ENCODE data around the gene CELSR1. TPM values are rescaled to one million over a fixed set of nuclear protein-coding genes. Genes with fewer than 3 reads are reported as not detected.

CELSR1 gene
- total RNA-seq, 2 experiments from 2014 or later = 1.0 to 1.1 TPM

GRCh38 chr22:46351767-46352166 lies 185.7 kb downstream of the CELSR1 start:
- Mint-ChIP-seq H3K27ac (no peak overlapping the region), H3K36me3 (ENCODE audit: low read depth) (peaks cover 81% of the 10 kb centered on the region), H3K4me3 (no peak overlapping the region), H3K4me1 (ENCODE audit: low read depth) (no peaks in the 10 kb centered on the region), H3K9me3 (no peaks in the 10 kb centered on the region), H3K27me3 (no peaks in the 10 kb centered on the region)
- no peak for ATAC-seq (ENCODE audit: poor library complexity)
- Histone ChIP-seq H3K36me3 (ENCODE audit: insufficient read depth, low read length) (peaks cover 93% of the 10 kb centered on the region), H3K4me1 (ENCODE audit: insufficient read depth, low read length) (peaks cover 3% of the 10 kb centered on the region), H3K4me3 (ENCODE audit: low read length) (no peak overlapping the region), H3K9me3 (ENCODE audit: control insufficient read depth in 1 of 2, insufficient read depth in 1 of 2, low read length in 2 of 2) (no peaks in the 10 kb centered on the region), H3K27me3 (ENCODE audit: control insufficient read depth in 1 of 2, insufficient read depth in 2 of 2, low read length in 2 of 2) (no peaks in the 10 kb centered on the region), H3K27ac (ENCODE audit: low read depth in 1 of 2, low read length in 2 of 2) (no peak overlapping the region)
- DNase-seq = no peak
- ChIA-PET CTCF (no interaction called here), POLR2A (no interaction called here)
- TF ChIP-seq CTCF (IDR thresholded peaks at IDR 0.05) = no peak
- intact Hi-C loops (cut with DNase I, micrococcal nuclease) = no loop called here

GRCh38 chr22:46351131-46351735 lies 186.2 kb downstream of the CELSR1 start:
- Histone ChIP-seq H3K27me3 (ENCODE audit: control insufficient read depth in 1 of 2, insufficient read depth in 2 of 2, low read length in 2 of 2) (no peaks in the 10 kb centered on the region), H3K9me3 (ENCODE audit: control insufficient read depth in 1 of 2, insufficient read depth in 1 of 2, low read length in 2 of 2) (no peaks in the 10 kb centered on the region), H3K27ac (ENCODE audit: low read depth in 1 of 2, low read length in 2 of 2) (no peak overlapping the region), H3K4me3 (ENCODE audit: low read length) (no peak overlapping the region), H3K36me3 (ENCODE audit: insufficient read depth, low read length) (peaks cover 93% of the 10 kb centered on the region), H3K4me1 (ENCODE audit: insufficient read depth, low read length) (peaks cover 3% of the 10 kb centered on the region)
- Mint-ChIP-seq H3K27me3 (no peaks in the 10 kb centered on the region), H3K27ac (no peak overlapping the region), H3K36me3 (ENCODE audit: low read depth) (peaks cover 87% of the 10 kb centered on the region), H3K4me3 (no peak overlapping the region), H3K4me1 (ENCODE audit: low read depth) (no peaks in the 10 kb centered on the region), H3K9me3 (no peaks in the 10 kb centered on the region)
- TF ChIP-seq CTCF (IDR thresholded peaks at IDR 0.05) = no peak
- POLR2A ChIA-PET = no interaction called here
- intact Hi-C loops (cut with DNase I, micrococcal nuclease) = no loop called here
- CTCF ChIA-PET = no interaction called here
- DNase-seq (no peak), ATAC-seq (ENCODE audit: poor library complexity) (no peak)

GRCh38 chr22:46350646-46351045 lies 186.8 kb downstream of the CELSR1 start:
- no peaks in the 10 kb centered on the region for H3K27me3 Mint-ChIP-seq
- no peak overlapping the region for H3K4me3 ChIP-seq (ENCODE audit: low read length)
- H3K27ac ChIP-seq (ENCODE audit: low read depth in 1 of 2, low read length in 2 of 2) = no peak overlapping the region
- H3K9me3 Mint-ChIP-seq = no peaks in the 10 kb centered on the region
- ChIA-PET CTCF (no interaction called here), POLR2A (no interaction called here)
- H3K4me1 Mint-ChIP-seq (ENCODE audit: low read depth) = no peaks in the 10 kb centered on the region
- DNase-seq (no peak), ATAC-seq (ENCODE audit: poor library complexity) (no peak)
- H3K4me1 ChIP-seq (ENCODE audit: insufficient read depth, low read length) = peaks cover 3% of the 10 kb centered on the region
- peaks cover 93% of the 10 kb centered on the region for H3K36me3 ChIP-seq (ENCODE audit: insufficient read depth, low read length)
- TF ChIP-seq CTCF (IDR thresholded peaks at IDR 0.05) = no peak
- no peaks in the 10 kb centered on the region for H3K9me3 ChIP-seq (ENCODE audit: control insufficient read depth in 1 of 2, insufficient read depth in 1 of 2, low read length in 2 of 2)
- H3K27ac Mint-ChIP-seq = no peak overlapping the region
- H3K4me3 Mint-ChIP-seq = no peak overlapping the region
- H3K27me3 ChIP-seq (ENCODE audit: control insufficient read depth in 1 of 2, insufficient read depth in 2 of 2, low read length in 2 of 2) = no peaks in the 10 kb centered on the region
- peaks cover 90% of the 10 kb centered on the region for H3K36me3 Mint-ChIP-seq (ENCODE audit: low read depth)
- intact Hi-C loops (cut with DNase I, micrococcal nuclease) = no loop called here

Data from CD4-positive, alpha-beta T cell (primary cell).